HepG2 (cell line): Measurements from ENCODE around the gene SUSD6. TPM values are rescaled to one million over a fixed set of nuclear protein-coding genes. Genes with fewer than 3 reads are reported as not detected.

Experiments
- EEA1 ChIP-seq: sonication (generic); formaldehyde crosslinking; IDR thresholded peaks from 2 replicates; pipeline ENCODE4 v1.5.1; 2020; ENCODE audit warnings: mild to moderate bottlenecking, missing genetic modification reagents, borderline replicate concordance
- RBAK ChIP-seq: sonication (generic); formaldehyde crosslinking; IDR thresholded peaks from 2 replicates; pipeline ENCODE4 v1.5.1; 2020; ENCODE audit warnings: mild to moderate bottlenecking, missing genetic modification reagents
- ZBTB2 ChIP-seq: sonication (generic); formaldehyde crosslinking; IDR thresholded peaks from 2 replicates; pipeline ENCODE4 v1.8.0; 2022; ENCODE audit warnings: low read depth, missing genetic modification reagents
- ZNF296 ChIP-seq: sonication (generic); formaldehyde crosslinking; conservative IDR thresholded peaks from 2 replicates; pipeline ENCODE4 v1.5.0; 2020; ENCODE audit warnings: mild to moderate bottlenecking, missing genetic modification reagents
- ZNF318 ChIP-seq: sonication (generic); formaldehyde crosslinking; IDR thresholded peaks from 2 replicates; pipeline ENCODE4 v1.4.0; 2020; ENCODE audit warnings: mild to moderate bottlenecking, missing genetic modification reagents
- ZNF350 ChIP-seq: sonication (generic); formaldehyde crosslinking; IDR thresholded peaks from 2 replicates; pipeline ENCODE4 v1.4.0; 2020; ENCODE audit warnings: mild to moderate bottlenecking, low read depth, missing genetic modification reagents, borderline replicate concordance
- ZNF605 ChIP-seq: sonication (generic); formaldehyde crosslinking; IDR thresholded peaks from 2 replicates; pipeline ENCODE4 v1.8.0; 2022; ENCODE audit warnings: mild to moderate bottlenecking, missing genetic modification reagents
- ZNF646 ChIP-seq: sonication (generic); formaldehyde crosslinking; IDR thresholded peaks from 2 replicates; pipeline ENCODE4 v1.9.0; 2021; ENCODE audit warnings: mild to moderate bottlenecking, missing genetic modification reagents
- ZNF660 ChIP-seq: sonication (generic); formaldehyde crosslinking; IDR thresholded peaks from 2 replicates; pipeline ENCODE4 v1.5.1; 2020; ENCODE audit warnings: mild to moderate bottlenecking, low read depth, missing genetic modification reagents, borderline replicate concordance
- ZNF703 ChIP-seq: sonication (generic); formaldehyde crosslinking; IDR thresholded peaks from 2 replicates; pipeline ENCODE4 v1.5.1; 2020; ENCODE audit warnings: missing genetic modification reagents, mild to moderate bottlenecking, moderate library complexity, borderline replicate concordance
- polyA plus RNA-seq, 8 experiments: library from polyadenylated mRNA; depleted of rRNA in 3 of 8; stranded (reverse) in 7 of 8; unstranded in 1 of 8; fragments of >200 nt; fragmentation: Illumina TruSeq in 4 of 8; extraction: Trizol in 4 of 8; gene quantifications; 2 replicates each; pipeline versions ENCODE4 v1.2.1 to v1.2.3, GENCODE V29; 2011 to 2016; ENCODE audit warnings: low read depth in 4 of 8, missing spikeins in 1 of 8, mixed read lengths in 1 of 8; ENCODE audit not compliant: insufficient read depth in 1 of 8
- total RNA-seq, 5 experiments: library from RNA; depleted of rRNA; stranded (reverse); fragments of >200 nt; fragmentation: Illumina TruSeq; extraction: Trizol; gene quantifications; 2 replicates each; pipeline ENCODE4 v1.2.3, GENCODE V29; 2016; ENCODE audit warnings: low read depth in 1 of 5

The SUSD6 gene
- total and polyA plus RNA-seq, 2 of the 13 experiments (the other 11 are each of a cell fraction or from before 2014, with no cell fraction given): 7.2 to 7.4 TPM

GRCh38 chr14:69703047-69704039 lies 91.9 kb downstream of the SUSD6 start (continued):
- no peak for TF ChIP-seq ZNF646 (CRISPR knock-in tag)
- no peak for TF ChIP-seq ZNF318 (CRISPR knock-in tag)
- TF ChIP-seq ZNF296 (CRISPR knock-in tag): no peak
- TF ChIP-seq EEA1 (CRISPR knock-in tag): no peak
- TF ChIP-seq RBAK (CRISPR knock-in tag): no peak
- no peak for TF ChIP-seq ZNF350 (CRISPR knock-in tag)
- no peak for TF ChIP-seq ZBTB2 (CRISPR knock-in tag)
- 0 out of 2 replicates have a peak, but pooled peaks have one; percentile 25 for TF ChIP-seq ZNF605
- TF ChIP-seq ZNF703 (CRISPR knock-in tag): no peak
- no peak for TF ChIP-seq ZNF660 (CRISPR knock-in tag)
